ENCODE data around the gene SNAI1. TPM values are rescaled to one million over a fixed set of nuclear protein-coding genes. Genes with fewer than 3 reads are reported as not detected.

The SNAI1 gene
- total RNA-seq, 3 donors from 2014 or later (not counting 1 experiment from before 2014, with no cell fraction given), result 1.5 to 2.4 (median 2.1) TPM

DNA sequence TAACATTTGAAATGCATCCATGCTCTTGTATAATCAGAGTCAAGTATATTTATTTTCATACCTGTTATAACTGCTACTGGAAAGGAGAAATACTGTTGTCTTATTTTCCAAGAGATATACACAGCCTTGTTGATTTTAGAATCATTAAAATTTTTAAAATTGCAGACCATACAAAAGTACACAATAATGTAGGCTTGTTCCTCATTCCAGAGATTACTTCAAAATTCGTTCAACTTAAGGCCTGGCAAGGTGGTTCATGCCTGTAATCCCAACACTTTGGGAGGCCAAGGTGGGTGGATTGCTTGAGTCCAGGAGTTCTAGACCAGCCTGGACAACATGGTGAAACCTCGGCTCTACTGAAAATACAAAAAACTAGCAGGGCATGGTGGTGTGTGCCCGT, 40.5 kb upstream of the SNAI1 start:
- no peaks in the 10 kb centered on the region for H3K36me3 Mint-ChIP-seq
- H3K36me3 ChIP-seq (ENCODE audit: control insufficient read depth, insufficient read depth, low read length), result peaks cover 31% of the 10 kb centered on the region

DNA sequence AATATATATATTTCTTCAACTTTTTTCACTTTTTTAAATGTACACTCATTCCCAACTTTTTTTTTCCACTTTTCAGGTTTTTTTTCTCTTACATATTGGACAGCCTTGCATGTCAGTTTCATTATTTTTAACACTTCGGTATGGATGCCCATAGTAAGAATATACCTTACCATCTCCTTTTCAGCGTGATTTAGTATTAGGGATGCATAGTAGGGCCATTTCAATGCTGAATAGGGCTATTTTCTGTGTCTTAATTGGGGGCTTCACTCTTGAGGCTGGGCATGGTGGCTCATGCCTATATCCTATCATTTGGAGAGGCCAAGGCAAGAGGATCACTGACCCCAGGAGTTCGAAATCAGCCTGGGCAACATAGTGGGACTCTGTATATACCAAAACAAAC, 39.8 kb upstream of the SNAI1 start:
- Histone ChIP-seq H3K27me3 (ENCODE audit: control insufficient read depth, insufficient read depth, low read length) (no peaks in the 10 kb centered on the region), H3K27ac (ENCODE audit: low read length) (no peak overlapping the region), H3K9me3 (ENCODE audit: control insufficient read depth, insufficient read depth, low read length) (no peaks in the 10 kb centered on the region), H3K4me3 (ENCODE audit: low read length) (no peak overlapping the region), H3K36me3 (ENCODE audit: control insufficient read depth, insufficient read depth, low read length) (peaks cover 32% of the 10 kb centered on the region), H3K4me1 (ENCODE audit: control insufficient read depth, insufficient read depth, low read length) (peaks cover 10% of the 10 kb centered on the region)
- Mint-ChIP-seq H3K4me3 (no peak overlapping the region), H3K36me3 (no peaks in the 10 kb centered on the region), H3K4me1 (peaks cover 42 to 46% of the 10 kb centered on the region in 2 donors), H3K27ac (no peak overlapping the region), H3K9me3 (no peaks in the 10 kb centered on the region), H3K27me3 (ENCODE audit: low read depth in 2 of 2) (no peaks in the 10 kb centered on the region)
- 80% methylated on average over 1 of the region's 3 CpGs for WGBS (ENCODE audit: insufficient coverage)
- ATAC-seq (no peak), DNase-seq (no peak)
- TF ChIP-seq, protein P1, sequence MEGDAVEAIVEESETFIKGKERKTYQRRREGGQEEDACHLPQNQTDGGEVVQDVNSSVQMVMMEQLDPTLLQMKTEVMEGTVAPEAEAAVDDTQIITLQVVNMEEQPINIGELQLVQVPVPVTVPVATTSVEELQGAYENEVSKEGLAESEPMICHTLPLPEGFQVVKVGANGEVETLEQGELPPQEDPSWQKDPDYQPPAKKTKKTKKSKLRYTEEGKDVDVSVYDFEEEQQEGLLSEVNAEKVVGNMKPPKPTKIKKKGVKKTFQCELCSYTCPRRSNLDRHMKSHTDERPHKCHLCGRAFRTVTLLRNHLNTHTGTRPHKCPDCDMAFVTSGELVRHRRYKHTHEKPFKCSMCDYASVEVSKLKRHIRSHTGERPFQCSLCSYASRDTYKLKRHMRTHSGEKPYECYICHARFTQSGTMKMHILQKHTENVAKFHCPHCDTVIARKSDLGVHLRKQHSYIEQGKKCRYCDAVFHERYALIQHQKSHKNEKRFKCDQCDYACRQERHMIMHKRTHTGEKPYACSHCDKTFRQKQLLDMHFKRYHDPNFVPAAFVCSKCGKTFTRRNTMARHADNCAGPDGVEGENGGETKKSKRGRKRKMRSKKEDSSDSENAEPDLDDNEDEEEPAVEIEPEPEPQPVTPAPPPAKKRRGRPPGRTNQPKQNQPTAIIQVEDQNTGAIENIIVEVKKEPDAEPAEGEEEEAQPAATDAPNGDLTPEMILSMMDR (IDR thresholded peaks at IDR 0.05), result no peak
- intact Hi-C loops (cut with micrococcal nuclease), result no loop called here

More for the DNA sequence above, 40.5 kb upstream of the SNAI1 start:
- DNase-seq (no peak), ATAC-seq (no peak)
- no peaks in the 10 kb centered on the region for H3K9me3 ChIP-seq (ENCODE audit: control insufficient read depth, insufficient read depth, low read length)
- Mint-ChIP-seq H3K4me1 (peaks cover 49% of the 10 kb centered on the region in 2 donors), H3K27me3 (ENCODE audit: low read depth in 2 of 2) (no peaks in the 10 kb centered on the region), H3K27ac (no peak overlapping the region), H3K9me3 (no peaks in the 10 kb centered on the region), H3K4me3 (no peak overlapping the region)
- H3K27ac ChIP-seq (ENCODE audit: low read length), result no peak overlapping the region
- intact Hi-C loops (cut with micrococcal nuclease), result no loop called here
- TF ChIP-seq, protein P1 (IDR thresholded peaks at IDR 0.05), result no peak
- peaks cover 16% of the 10 kb centered on the region for H3K4me1 ChIP-seq (ENCODE audit: control insufficient read depth, insufficient read depth, low read length)
- no peaks in the 10 kb centered on the region for H3K27me3 ChIP-seq (ENCODE audit: control insufficient read depth, insufficient read depth, low read length)
- WGBS (ENCODE audit: insufficient coverage), result 94% methylated on average over 3 of the region's 3 CpGs
- no peak overlapping the region for H3K4me3 ChIP-seq (ENCODE audit: low read length)

DNA sequence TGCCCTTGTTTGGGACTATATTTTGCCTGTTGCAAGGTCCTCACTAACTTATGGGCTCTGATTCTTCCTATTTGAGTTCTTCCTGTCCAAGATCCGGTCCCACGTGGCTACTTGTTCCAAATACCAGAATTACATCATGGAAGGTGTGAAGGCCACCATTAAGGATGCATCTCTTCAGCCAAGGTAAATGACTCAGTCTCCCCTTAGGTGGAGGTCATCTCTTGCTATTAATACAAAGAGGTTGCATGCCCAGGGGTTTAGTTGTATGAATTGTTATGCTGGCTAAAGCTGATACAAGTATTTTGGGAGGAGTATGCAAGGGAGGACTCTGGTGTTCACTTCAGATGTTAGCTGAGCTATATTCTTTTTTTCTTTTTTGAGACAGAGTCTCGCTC, 37.5 kb upstream of the SNAI1 start:
- ATAC-seq, result no peak
- no peaks in the 10 kb centered on the region for H3K27me3 ChIP-seq (ENCODE audit: control insufficient read depth, insufficient read depth, low read length)
- H3K27ac ChIP-seq (ENCODE audit: low read length), result no peak overlapping the region
- 88% methylated on average over 3 of the region's 3 CpGs for WGBS (ENCODE audit: insufficient coverage)
- no peaks in the 10 kb centered on the region for H3K9me3 ChIP-seq (ENCODE audit: control insufficient read depth, insufficient read depth, low read length)
- peaks cover 48% of the 10 kb centered on the region for H3K36me3 ChIP-seq (ENCODE audit: control insufficient read depth, insufficient read depth, low read length)
- TF ChIP-seq, protein P1 (IDR thresholded peaks at IDR 0.05), result no peak
- H3K27me3 Mint-ChIP-seq (ENCODE audit: low read depth in 2 of 2), result no peaks in the 10 kb centered on the region
- H3K4me3 ChIP-seq (ENCODE audit: low read length), result no peak overlapping the region
- H3K9me3 Mint-ChIP-seq, result no peaks in the 10 kb centered on the region
- H3K4me1 Mint-ChIP-seq, result peaks cover 25 to 27% of the 10 kb centered on the region in 2 donors
- no peaks in the 10 kb centered on the region for H3K4me1 ChIP-seq (ENCODE audit: control insufficient read depth, insufficient read depth, low read length)
- no peak for DNase-seq
- intact Hi-C loops (cut with micrococcal nuclease), result no loop called here
- no peaks in the 10 kb centered on the region for H3K36me3 Mint-ChIP-seq
- no peak overlapping the region for H3K27ac Mint-ChIP-seq
- H3K4me3 Mint-ChIP-seq, result no peak overlapping the region

Measured in natural killer cell (primary cell).